Ectodermal cell (in vitro differentiated cells): ENCODE measurements around the gene PRLHR.

Source experiments
- H3K27ac ChIP-seq: 2 replicates; pipeline ENCODE4 v1.7.0; 2013; ENCODE audit warnings: mild to moderate bottlenecking, low read depth, low read length; ENCODE audit not compliant: insufficient read depth, poor library complexity, severe bottlenecking
- H3K27me3 ChIP-seq: 2 replicates; pipeline ENCODE4 v1.7.0; 2013; ENCODE audit warnings: mild to moderate bottlenecking, low read length; ENCODE audit not compliant: insufficient read depth, control insufficient read depth, poor library complexity, severe bottlenecking
- H3K36me3 ChIP-seq: one replicate; pipeline ENCODE4 v1.7.0; 2013; ENCODE audit warnings: low read length; ENCODE audit not compliant: control insufficient read depth, insufficient read depth
- H3K4me1 ChIP-seq: one replicate; pipeline ENCODE4 v1.7.0; 2013; ENCODE audit warnings: low read length; ENCODE audit not compliant: control insufficient read depth, insufficient read depth
- H3K4me3 ChIP-seq: 2 replicates; pipeline ENCODE4 v1.7.0; 2013; ENCODE audit warnings: low read depth, low read length, control low read depth; ENCODE audit not compliant: insufficient read depth
- H3K9me3 ChIP-seq: 2 replicates; pipeline ENCODE4 v1.7.0; 2013; ENCODE audit warnings: mild to moderate bottlenecking, low read length, moderate library complexity; ENCODE audit not compliant: control insufficient read depth
- WGBS, 2 experiments: methylation state at CpG; one replicate each; pipeline ENCODE4 v1.1.7; 2013; ENCODE audit warnings: missing lambda C conversion rate in 2 of 2; 5-methylcytosine and 5-hydroxymethylcytosine counted together

The PRLHR gene

DNA sequence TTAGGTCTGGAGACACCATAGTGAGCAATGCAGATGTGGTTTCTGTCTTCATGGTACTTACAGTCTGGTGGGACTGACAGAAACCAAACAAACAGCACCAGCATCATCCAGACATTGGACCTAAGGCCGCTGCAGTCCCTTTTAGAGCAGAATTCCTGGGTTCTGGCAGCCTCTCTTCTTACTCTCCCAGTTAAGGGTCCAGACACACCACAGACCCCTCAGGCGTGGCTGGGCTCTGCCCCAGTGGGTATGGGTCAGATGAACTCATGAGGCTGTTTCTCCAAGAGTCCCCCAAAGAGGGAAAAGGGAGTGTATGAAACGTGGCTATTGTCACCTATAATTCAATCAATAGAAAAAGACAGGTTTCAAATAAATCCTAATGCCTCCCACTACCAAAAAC lies 31.3 kb downstream of the PRLHR start:
- Histone ChIP-seq H3K27me3 (no peaks in the 10 kb centered on the region), H3K4me3 (no peak overlapping the region), H3K36me3 (no peaks in the 10 kb centered on the region), H3K27ac (no peak overlapping the region), H3K4me1 (no peaks in the 10 kb centered on the region), H3K9me3 (peaks cover 2% of the 10 kb centered on the region)
- WGBS, 2 experiments, result 92 to 98% methylated on average over 2 of the region's 3 CpGs

- H3K27me3 ChIP-seq, result no peaks in the 10 kb centered on the region
- peaks cover 2% of the 10 kb centered on the region for H3K9me3 ChIP-seq
- no peak overlapping the region for H3K4me3 ChIP-seq
- H3K27ac ChIP-seq, result no peak overlapping the region
- H3K36me3 ChIP-seq, result no peaks in the 10 kb centered on the region
- no peaks in the 10 kb centered on the region for H3K4me1 ChIP-seq
- 93 to 97% methylated on average over 3 of the region's 3 CpGs for WGBS, 2 experiments
Observed at GRCh38 chr10:118563373-118563890, 32.0 kb downstream of the PRLHR start.

DNA sequence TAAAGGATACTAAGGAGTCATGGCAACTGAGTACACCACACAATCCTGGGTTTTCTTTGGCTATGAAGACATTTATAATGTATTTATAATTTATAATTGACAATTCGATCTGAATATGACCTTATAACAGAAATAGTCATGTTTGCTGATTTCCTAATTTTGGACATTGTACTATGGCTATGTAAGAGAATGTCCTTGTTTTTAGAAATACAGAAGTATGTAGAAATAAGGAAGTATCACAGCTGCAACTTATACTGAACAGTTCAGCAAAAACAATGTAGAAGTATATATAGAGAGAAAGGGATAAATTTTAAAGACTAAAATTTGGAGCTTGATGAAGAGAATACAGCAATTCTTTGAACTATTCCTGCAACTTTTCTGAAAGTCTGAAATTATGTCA lies 32.6 kb downstream of the PRLHR start:
- no peak overlapping the region for H3K4me3 ChIP-seq
- no peak overlapping the region for H3K27ac ChIP-seq
- H3K27me3 ChIP-seq, result no peaks in the 10 kb centered on the region
- H3K9me3 ChIP-seq, result peaks cover 2% of the 10 kb centered on the region
- 100% methylated on average over 1 of the region's 1 CpG; no CpG with 5 or more reads in 1 of the 2 experiments for WGBS, 2 experiments
- no peaks in the 10 kb centered on the region for H3K36me3 ChIP-seq
- H3K4me1 ChIP-seq, result no peaks in the 10 kb centered on the region

DNA sequence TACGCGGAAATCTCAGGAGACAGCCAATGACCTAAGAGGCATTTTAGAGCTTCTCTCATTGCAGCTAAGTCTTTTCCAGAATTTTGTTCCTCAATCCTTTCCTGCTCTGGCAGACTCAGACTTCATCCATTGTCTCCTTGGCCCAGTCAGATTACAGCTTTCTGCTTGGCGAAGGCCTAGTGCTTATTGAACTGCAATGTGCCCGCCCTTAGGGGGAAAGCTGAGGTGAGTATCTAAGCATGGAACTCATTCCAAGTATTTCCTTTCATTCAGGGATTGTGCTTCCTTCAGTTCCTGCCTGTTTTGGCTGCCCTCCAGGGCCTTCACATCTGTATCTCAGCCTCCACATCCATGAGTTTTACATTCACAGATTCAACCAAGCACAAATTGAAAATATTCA lies 37.5 kb downstream of the PRLHR start:
- no peaks in the 10 kb centered on the region for H3K4me1 ChIP-seq
- H3K9me3 ChIP-seq, result peaks cover 2% of the 10 kb centered on the region
- 63 to 65% methylated on average over 4 of the region's 4 CpGs for WGBS, 2 experiments
- H3K27ac ChIP-seq, result no peak overlapping the region
- no peaks in the 10 kb centered on the region for H3K27me3 ChIP-seq
- H3K4me3 ChIP-seq, result no peak overlapping the region
- H3K36me3 ChIP-seq, result no peaks in the 10 kb centered on the region

GRCh38 chr10:118551535-118552100 lies 43.8 kb downstream of the PRLHR start:
- H3K4me3 ChIP-seq, result no peak overlapping the region
- no peaks in the 10 kb centered on the region for H3K27me3 ChIP-seq
- no peaks in the 10 kb centered on the region for H3K36me3 ChIP-seq
- no peaks in the 10 kb centered on the region for H3K4me1 ChIP-seq
- WGBS, 2 experiments, result 82 to 84% methylated on average over 9 of the region's 10 CpGs
- H3K27ac ChIP-seq, result no peak overlapping the region
- H3K9me3 ChIP-seq, result no peaks in the 10 kb centered on the region

- Histone ChIP-seq H3K9me3 (no peaks in the 10 kb centered on the region), H3K36me3 (no peaks in the 10 kb centered on the region), H3K4me3 (no peak overlapping the region), H3K4me1 (no peaks in the 10 kb centered on the region), H3K27me3 (no peaks in the 10 kb centered on the region), H3K27ac (no peak overlapping the region)
- WGBS, 2 experiments, result 90 to 96% methylated on average over 3 to 4 of the region's 5 CpGs
Observed at GRCh38 chr10:118547282-118547681, 48.2 kb downstream of the PRLHR start.

- Histone ChIP-seq H3K9me3 (no peaks in the 10 kb centered on the region), H3K4me3 (no peak overlapping the region), H3K27me3 (no peaks in the 10 kb centered on the region), H3K4me1 (no peaks in the 10 kb centered on the region), H3K27ac (no peak overlapping the region), H3K36me3 (no peaks in the 10 kb centered on the region)
- 91 to 95% methylated on average over 2 of the region's 2 CpGs for WGBS, 2 experiments
Observed at GRCh38 chr10:118546479-118546878, 49.0 kb downstream of the PRLHR start.

GRCh38 chr10:118545381-118545780 lies 50.1 kb downstream of the PRLHR start:
- H3K27me3 ChIP-seq, result no peaks in the 10 kb centered on the region
- no peak overlapping the region for H3K27ac ChIP-seq
- H3K4me1 ChIP-seq, result no peaks in the 10 kb centered on the region
- H3K4me3 ChIP-seq, result no peak overlapping the region
- H3K36me3 ChIP-seq, result no peaks in the 10 kb centered on the region
- WGBS, 2 experiments, result 90 to 100% methylated on average over 1 of the region's 1 CpG
- H3K9me3 ChIP-seq, result no peaks in the 10 kb centered on the region

GRCh38 chr10:118544401-118544948 lies 51.0 kb downstream of the PRLHR start:
- Histone ChIP-seq H3K36me3 (no peaks in the 10 kb centered on the region), H3K27me3 (no peaks in the 10 kb centered on the region), H3K4me3 (no peak overlapping the region), H3K9me3 (no peaks in the 10 kb centered on the region), H3K27ac (no peak overlapping the region), H3K4me1 (no peaks in the 10 kb centered on the region)
- 68 to 78% methylated on average over 4 of the region's 4 CpGs for WGBS, 2 experiments

GRCh38 chr10:118543714-118544400 lies 51.6 kb downstream of the PRLHR start:
- Histone ChIP-seq H3K36me3 (no peaks in the 10 kb centered on the region), H3K27ac (no peak overlapping the region), H3K27me3 (no peaks in the 10 kb centered on the region), H3K4me3 (no peak overlapping the region), H3K9me3 (no peaks in the 10 kb centered on the region), H3K4me1 (no peaks in the 10 kb centered on the region)
- 43% methylated on average over 13 of the region's 13 CpGs for WGBS, 2 experiments
